SK-MEL-5 (cell line): ENCODE results near the gene ANO6. TPM values are rescaled to one million over a fixed set of nuclear protein-coding genes. Genes with fewer than 3 reads are reported as not detected.

Experiments
- DNase-seq: peaks from one replicate; pipeline ENCODE4 v3.0.0-alpha.2; 2016; ENCODE audit warnings: low read depth, low spot score
- in situ Hi-C: cut with HindIII; loops from 2 replicates; pipeline ENCODE4 v1.10.0; 2016; ENCODE audit warnings: low sequenced_read_pairs, high pct_unique_total_duplicates, low pct_unique_long_range_greater_than_20kb
- total RNA-seq: library from RNA; depleted of rRNA; stranded (reverse); fragments of >200 nt; shearing (Covaris generic); gene quantifications from 2 replicates; pipeline ENCODE4 v1.2.3, GENCODE V29; 2014

The ANO6 gene
- total RNA-seq, 1 experiment from 2014 or later, result 30.2 TPM

- in situ Hi-C loops, result no loop called here
- no peak for DNase-seq
Measured at GRCh38 chr12:45289245-45290215, 73.6 kb downstream of the ANO6 start.

DNA sequence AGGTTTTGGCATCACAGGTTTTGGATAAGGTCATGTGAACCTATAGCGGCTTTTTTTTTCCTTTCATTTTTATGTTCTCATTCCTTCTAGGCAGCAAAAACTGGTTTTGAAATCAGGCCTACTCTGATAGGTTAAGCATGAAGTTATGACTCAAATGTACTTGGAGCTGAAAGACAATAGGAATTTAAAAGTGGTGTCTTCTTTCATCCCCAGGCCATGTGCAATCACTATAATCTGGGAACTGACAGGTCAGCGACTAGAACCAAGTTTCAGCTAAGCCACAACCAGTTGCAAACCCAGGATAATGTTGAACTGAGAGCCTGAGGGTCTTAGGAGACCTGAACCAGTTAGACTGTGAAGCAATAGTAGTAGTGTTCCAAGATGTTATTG is 74.3 kb downstream of the ANO6 start:
- DNase-seq, result no peak
- in situ Hi-C loops, result no loop called here

DNA sequence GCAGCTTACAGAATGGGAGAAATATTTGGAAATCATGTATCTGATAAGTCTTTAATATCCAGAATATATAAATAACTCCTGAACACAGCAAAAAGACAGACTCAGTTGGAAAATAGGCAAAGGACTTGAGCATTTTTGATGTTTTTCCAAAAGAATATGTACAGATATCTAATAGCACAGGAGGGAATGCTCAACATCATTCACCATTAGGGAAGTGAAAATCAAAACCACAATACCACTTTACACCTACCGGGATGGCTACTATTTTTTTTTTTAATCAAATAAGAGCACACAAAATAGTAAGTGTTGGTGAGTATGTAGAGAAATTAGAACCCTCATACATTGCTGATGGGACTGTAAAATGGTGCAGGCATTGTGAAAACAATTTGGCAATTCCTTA is 75.6 kb downstream of the ANO6 start:
- in situ Hi-C loops, result no loop called here
- DNase-seq, result no peak

- in situ Hi-C loops, result no loop called here
- no peak for DNase-seq
Measured at GRCh38 chr12:45292486-45293195, 76.7 kb downstream of the ANO6 start.

DNA sequence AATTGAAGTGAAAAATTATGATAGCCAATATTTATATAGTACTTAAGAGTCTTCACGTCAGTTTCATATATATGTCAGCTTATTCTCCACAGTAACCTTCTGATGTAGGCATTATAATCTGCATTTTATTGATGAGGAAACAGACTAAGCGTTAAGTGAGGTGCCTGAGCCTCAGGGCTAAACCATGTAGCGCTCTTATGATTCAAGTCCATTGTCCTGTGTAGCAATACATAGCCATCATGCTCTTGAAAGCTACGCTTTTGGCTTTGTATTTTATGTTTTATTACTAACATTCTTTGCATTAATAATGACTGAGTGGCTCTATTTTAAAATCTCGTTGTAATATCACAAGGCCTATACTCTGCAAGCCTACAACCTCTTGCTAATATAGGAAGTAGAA is 79.0 kb downstream of the ANO6 start:
- no peak for DNase-seq
- in situ Hi-C loops, result no loop called here

GRCh38 chr12:45296046-45296586 is 80.2 kb downstream of the ANO6 start:
- in situ Hi-C loops, result no loop called here
- DNase-seq, result no peak

DNA sequence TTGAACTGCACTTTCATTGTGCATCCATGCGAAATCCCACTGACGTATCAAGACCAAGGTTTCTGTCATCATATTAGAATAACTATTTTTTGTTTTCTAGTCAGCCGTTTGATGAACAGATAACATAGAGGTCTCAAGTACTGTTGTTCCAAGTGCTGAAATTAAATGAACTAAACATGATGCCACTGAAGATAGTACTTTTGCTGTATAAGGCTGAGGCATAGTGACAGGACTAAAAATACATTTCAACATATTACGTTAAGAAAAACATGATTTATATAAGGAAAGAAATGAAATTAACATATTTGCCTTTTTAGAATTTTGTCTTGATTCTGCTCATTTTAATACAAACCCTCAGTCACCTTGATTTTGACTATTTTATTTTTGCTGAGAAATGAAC is 82.2 kb downstream of the ANO6 start:
- no peak for DNase-seq
- in situ Hi-C loops, result no loop called here

GRCh38 chr12:45298721-45299692 is 83.1 kb downstream of the ANO6 start:
- no peak for DNase-seq

DNA sequence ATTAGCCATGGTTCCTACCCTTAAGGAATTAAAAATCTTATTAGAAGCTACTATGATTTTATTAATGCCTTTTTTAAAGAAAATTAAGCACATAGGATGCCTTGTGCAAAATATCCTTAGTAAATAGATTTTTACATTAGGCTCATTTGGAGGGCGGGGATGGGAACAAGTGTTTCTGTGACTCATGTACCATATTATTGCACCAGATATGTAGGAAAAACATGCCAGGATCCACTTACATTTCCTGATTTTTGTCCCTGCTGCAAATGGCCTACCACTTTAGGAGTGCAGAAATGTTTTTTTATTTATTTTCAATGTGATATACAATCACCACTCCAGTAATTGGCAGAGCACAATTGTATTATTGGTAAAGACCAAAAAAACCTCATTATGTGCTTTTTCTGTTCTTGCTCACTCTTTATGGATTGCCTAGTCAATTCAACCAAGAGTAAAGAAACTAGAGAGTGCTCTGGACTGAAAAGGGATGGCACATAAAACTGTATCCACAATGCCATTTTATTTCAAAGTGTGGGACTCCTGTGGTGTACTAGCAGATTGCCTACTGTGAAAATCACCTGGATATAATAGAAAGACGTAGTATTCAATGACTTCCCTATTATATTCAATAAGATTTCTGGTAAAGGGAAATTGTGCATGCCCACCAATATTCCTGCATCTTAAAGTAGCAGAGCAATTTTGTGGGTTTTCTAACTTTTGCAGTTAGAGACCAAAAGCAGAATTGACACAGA is 86.9 kb downstream of the ANO6 start:
- DNase-seq, result no peak
- in situ Hi-C loops, result no loop called here

More at GRCh38 chr12:45298721-45299692, 83.1 kb downstream of the ANO6 start:
- in situ Hi-C loops, result no loop called here

GRCh38 chr12:45303945-45304344 is 88.0 kb downstream of the ANO6 start:
- in situ Hi-C loops, result no loop called here
- DNase-seq, result peak; percentile 7

GRCh38 chr12:45304514-45305178 is 88.8 kb downstream of the ANO6 start:
- in situ Hi-C loops, result no loop called here
- peak; percentile 22 for DNase-seq

GRCh38 chr12:45305907-45306306 is 90.0 kb downstream of the ANO6 start:
- in situ Hi-C loops, result no loop called here
- no peak for DNase-seq

- in situ Hi-C loops, result no loop called here
- no peak for DNase-seq
Measured at GRCh38 chr12:45309836-45310626, 94.1 kb downstream of the ANO6 start.

- in situ Hi-C loops, result no loop called here
- DNase-seq, result no peak
Measured at GRCh38 chr12:45310627-45310968, 94.7 kb downstream of the ANO6 start.

DNA sequence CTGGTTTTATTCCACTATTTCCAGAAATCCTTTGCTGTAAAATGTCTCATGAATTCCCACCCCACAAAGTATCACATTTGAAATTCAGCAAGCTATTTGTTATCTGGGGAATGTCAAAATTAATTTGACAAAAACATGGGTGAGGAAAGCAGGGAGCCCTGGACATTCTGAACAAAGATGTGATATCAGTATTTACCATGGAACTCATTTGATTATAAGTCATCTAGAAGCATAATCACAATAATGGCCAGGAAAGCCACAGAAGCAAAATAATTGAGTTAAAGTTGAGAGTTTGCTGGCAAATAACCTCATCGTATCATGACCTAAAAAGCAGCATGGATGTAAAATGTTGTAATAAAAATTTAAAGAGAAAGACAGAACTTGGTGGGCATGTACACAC is 96.1 kb downstream of the ANO6 start:
- DNase-seq, result no peak
- in situ Hi-C loops, result no loop called here

- no peak for DNase-seq
- in situ Hi-C loops, result no loop called here
Measured at GRCh38 chr12:45314770-45315169, 98.9 kb downstream of the ANO6 start.
